SK-N-SH treated with all-trans-retinoic acid at 6 μM for 48 hours (cell line): ENCODE results near the gene ORC6.

Experiments
- ARNTL ChIP-seq: fragments of 450-650 bp; formaldehyde crosslinking; IDR thresholded peaks from 2 replicates; pipeline ENCODE4 v1.5.0; 2020; ENCODE audit warnings: low read depth, mild to moderate bottlenecking, moderate library complexity, borderline replicate concordance
- BACH2 ChIP-seq: fragments of 250-450 bp; sonication (Bioruptor Pico); IDR thresholded peaks from 2 replicates; pipeline ENCODE4 v1.9.0; 2021; ENCODE audit warnings: mild to moderate bottlenecking, borderline replicate concordance
- ESRRG ChIP-seq: fragments of 250-450 bp; sonication (Bioruptor Pico); IDR thresholded peaks from 2 replicates; pipeline ENCODE4 v1.6.1; 2021; ENCODE audit warnings: mild to moderate bottlenecking
- GLIS3 ChIP-seq: fragments of 250-450 bp; sonication (Bioruptor Pico); IDR thresholded peaks from 2 replicates; pipeline ENCODE4 v1.5.0; 2020; ENCODE audit warnings: mild to moderate bottlenecking, moderate library complexity
- PPARA ChIP-seq: fragments of 250-450 bp; sonication (Bioruptor Pico); IDR thresholded peaks from 2 replicates; pipeline ENCODE4 v1.5.0; 2020; ENCODE audit warnings: mild to moderate bottlenecking, borderline replicate concordance
- RARB ChIP-seq: fragments of 250-450 bp; sonication (Bioruptor Pico); IDR thresholded peaks from 2 replicates; pipeline ENCODE4 v1.8.0; 2021; ENCODE audit warnings: mild to moderate bottlenecking, moderate library complexity
- SNAI2 ChIP-seq: fragments of 250-450 bp; sonication (Bioruptor Pico); IDR thresholded peaks from 2 replicates; pipeline ENCODE4 v1.5.0; 2020; ENCODE audit warnings: mild to moderate bottlenecking, moderate library complexity
- ZFP3 ChIP-seq: fragments of 250-450 bp; sonication (Bioruptor Pico); IDR thresholded peaks from 2 replicates; pipeline ENCODE4 v1.5.0; 2020; ENCODE audit warnings: mild to moderate bottlenecking, moderate library complexity
- ZNF565 ChIP-seq: fragments of 450-650 bp; formaldehyde crosslinking; conservative IDR thresholded peaks from 2 replicates; pipeline ENCODE4 v1.5.0; 2020; ENCODE audit warnings: low read depth, mild to moderate bottlenecking, moderate library complexity
- ZNF70 ChIP-seq: fragments of 450-650 bp; formaldehyde crosslinking; IDR thresholded peaks from 2 replicates; pipeline ENCODE4 v1.5.0; 2020; ENCODE audit warnings: mild to moderate bottlenecking, moderate library complexity
- ZNF8 ChIP-seq: fragments of 450-650 bp; formaldehyde crosslinking; IDR thresholded peaks from 2 replicates; pipeline ENCODE4 v1.5.0; 2020; ENCODE audit warnings: mild to moderate bottlenecking, moderate library complexity
- TF ChIP-seq, protein P1 (sequence below): fragments of 250-450 bp; sonication (Bioruptor Pico); IDR thresholded peaks from 2 replicates; pipeline ENCODE4 v1.5.0; 2020; ENCODE audit warnings: mild to moderate bottlenecking, moderate library complexity
- TF ChIP-seq, protein P2 (sequence below): fragments of 250-450 bp; sonication (Bioruptor Pico); IDR thresholded peaks from 2 replicates; pipeline ENCODE4 v1.5.1; 2020; ENCODE audit warnings: low read depth, mild to moderate bottlenecking, moderate library complexity
- TF ChIP-seq, protein P3 (sequence below): fragments of 250-450 bp; sonication (Bioruptor Pico); IDR thresholded peaks from 2 replicates; pipeline ENCODE4 v1.8.0; 2021; ENCODE audit warnings: low read depth, mild to moderate bottlenecking, moderate library complexity, borderline replicate concordance

DNA sequence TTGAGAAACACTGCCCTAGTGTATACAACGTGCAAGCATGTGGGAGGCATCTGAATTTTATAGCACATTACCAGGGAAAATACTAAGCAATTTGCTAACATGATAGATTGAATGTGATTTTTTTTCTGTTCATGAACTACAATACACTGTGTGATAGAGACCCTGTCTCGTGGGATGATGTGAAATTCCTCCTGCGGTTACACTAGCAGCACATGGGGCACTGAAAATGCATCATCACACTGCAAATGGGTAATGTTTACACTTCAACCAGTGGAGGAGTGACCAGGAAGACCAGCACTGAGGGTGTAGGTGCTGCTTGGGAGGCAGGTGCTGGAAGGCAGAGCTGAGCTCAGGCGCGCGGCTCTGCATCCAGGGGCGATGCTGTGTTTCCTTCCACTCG is 28.8 kb downstream of the ORC6 start:
- no peak for TF ChIP-seq BACH2 (CRISPR knock-in tag)
- no peak for TF ChIP-seq ZNF565 (CRISPR knock-in tag)
- no peak for TF ChIP-seq ZNF70
- no peak for TF ChIP-seq ZNF8 (CRISPR knock-in tag)
- TF ChIP-seq, protein P1, sequence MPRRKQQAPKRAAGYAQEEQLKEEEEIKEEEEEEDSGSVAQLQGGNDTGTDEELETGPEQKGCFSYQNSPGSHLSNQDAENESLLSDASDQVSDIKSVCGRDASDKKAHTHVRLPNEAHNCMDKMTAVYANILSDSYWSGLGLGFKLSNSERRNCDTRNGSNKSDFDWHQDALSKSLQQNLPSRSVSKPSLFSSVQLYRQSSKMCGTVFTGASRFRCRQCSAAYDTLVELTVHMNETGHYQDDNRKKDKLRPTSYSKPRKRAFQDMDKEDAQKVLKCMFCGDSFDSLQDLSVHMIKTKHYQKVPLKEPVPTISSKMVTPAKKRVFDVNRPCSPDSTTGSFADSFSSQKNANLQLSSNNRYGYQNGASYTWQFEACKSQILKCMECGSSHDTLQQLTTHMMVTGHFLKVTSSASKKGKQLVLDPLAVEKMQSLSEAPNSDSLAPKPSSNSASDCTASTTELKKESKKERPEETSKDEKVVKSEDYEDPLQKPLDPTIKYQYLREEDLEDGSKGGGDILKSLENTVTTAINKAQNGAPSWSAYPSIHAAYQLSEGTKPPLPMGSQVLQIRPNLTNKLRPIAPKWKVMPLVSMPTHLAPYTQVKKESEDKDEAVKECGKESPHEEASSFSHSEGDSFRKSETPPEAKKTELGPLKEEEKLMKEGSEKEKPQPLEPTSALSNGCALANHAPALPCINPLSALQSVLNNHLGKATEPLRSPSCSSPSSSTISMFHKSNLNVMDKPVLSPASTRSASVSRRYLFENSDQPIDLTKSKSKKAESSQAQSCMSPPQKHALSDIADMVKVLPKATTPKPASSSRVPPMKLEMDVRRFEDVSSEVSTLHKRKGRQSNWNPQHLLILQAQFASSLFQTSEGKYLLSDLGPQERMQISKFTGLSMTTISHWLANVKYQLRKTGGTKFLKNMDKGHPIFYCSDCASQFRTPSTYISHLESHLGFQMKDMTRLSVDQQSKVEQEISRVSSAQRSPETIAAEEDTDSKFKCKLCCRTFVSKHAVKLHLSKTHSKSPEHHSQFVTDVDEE (CRISPR knock-in tag), result no peak
- no peak for TF ChIP-seq RARB
- no peak for TF ChIP-seq GLIS3 (CRISPR knock-in tag)
- no peak for TF ChIP-seq PPARA (CRISPR knock-in tag)
- TF ChIP-seq, protein P2, sequence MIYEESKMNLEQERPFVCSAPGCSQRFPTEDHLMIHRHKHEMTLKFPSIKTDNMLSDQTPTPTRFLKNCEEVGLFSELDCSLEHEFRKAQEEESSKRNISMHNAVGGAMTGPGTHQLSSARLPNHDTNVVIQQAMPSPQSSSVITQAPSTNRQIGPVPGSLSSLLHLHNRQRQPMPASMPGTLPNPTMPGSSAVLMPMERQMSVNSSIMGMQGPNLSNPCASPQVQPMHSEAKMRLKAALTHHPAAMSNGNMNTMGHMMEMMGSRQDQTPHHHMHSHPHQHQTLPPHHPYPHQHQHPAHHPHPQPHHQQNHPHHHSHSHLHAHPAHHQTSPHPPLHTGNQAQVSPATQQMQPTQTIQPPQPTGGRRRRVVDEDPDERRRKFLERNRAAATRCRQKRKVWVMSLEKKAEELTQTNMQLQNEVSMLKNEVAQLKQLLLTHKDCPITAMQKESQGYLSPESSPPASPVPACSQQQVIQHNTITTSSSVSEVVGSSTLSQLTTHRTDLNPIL (CRISPR knock-in tag), result no peak
- no peak for TF ChIP-seq ZFP3
- no peak for TF ChIP-seq ESRRG (CRISPR knock-in tag)
- TF ChIP-seq, protein P3, sequence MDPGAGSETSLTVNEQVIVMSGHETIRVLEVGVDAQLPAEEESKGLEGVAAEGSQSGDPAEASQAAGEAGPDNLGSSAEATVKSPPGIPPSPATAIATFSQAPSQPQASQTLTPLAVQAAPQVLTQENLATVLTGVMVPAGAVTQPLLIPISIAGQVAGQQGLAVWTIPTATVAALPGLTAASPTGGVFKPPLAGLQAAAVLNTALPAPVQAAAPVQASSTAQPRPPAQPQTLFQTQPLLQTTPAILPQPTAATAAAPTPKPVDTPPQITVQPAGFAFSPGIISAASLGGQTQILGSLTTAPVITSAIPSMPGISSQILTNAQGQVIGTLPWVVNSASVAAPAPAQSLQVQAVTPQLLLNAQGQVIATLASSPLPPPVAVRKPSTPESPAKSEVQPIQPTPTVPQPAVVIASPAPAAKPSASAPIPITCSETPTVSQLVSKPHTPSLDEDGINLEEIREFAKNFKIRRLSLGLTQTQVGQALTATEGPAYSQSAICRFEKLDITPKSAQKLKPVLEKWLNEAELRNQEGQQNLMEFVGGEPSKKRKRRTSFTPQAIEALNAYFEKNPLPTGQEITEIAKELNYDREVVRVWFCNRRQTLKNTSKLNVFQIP (CRISPR knock-in tag), result no peak
- no peak for TF ChIP-seq SNAI2
- no peak for TF ChIP-seq ARNTL
